ENCODE data around the gene PCMTD2. TPM values are rescaled to one million over a fixed set of nuclear protein-coding genes. Genes with fewer than 3 reads are reported as not detected.

Gene PCMTD2
- total RNA-seq, 1 donor from 2014 or later: 105 TPM

- Histone ChIP-seq H3K4me1 (no peaks in the 10 kb centered on the region), H3K27ac (no peak overlapping the region), H3K9me3 (ENCODE audit: low read depth) (no peaks in the 10 kb centered on the region), H2AFZ (replicated peaks) (no peak overlapping the region), H3K9ac (no peak overlapping the region), H3F3A (ENCODE audit: low read depth) (no peaks in the 10 kb centered on the region), H3K27me3 (no peaks in the 10 kb centered on the region), H3K79me2 (ENCODE audit: low read depth) (no peaks in the 10 kb centered on the region), H3K4me2 (no peak overlapping the region), H3K36me3 (no peaks in the 10 kb centered on the region), H3K4me3 (no peak overlapping the region), H4K20me1 (ENCODE audit: low read depth) (no peaks in the 10 kb centered on the region)
- H3K9me3 Mint-ChIP-seq: peaks cover 13% of the 10 kb centered on the region
- no peaks in the 10 kb centered on the region for H3K27me3 Mint-ChIP-seq (ENCODE audit: insufficient read depth, low read depth)
- H3K27ac Mint-ChIP-seq: no peak overlapping the region
- peaks cover 8% of the 10 kb centered on the region for H3K4me1 Mint-ChIP-seq
- H3K4me3 Mint-ChIP-seq: no peak overlapping the region
- no peaks in the 10 kb centered on the region for H3K36me3 Mint-ChIP-seq
- no peak for DNase-seq (ENCODE audit: low spot score)
- TF ChIP-seq EZH2 (IDR thresholded peaks at IDR 0.05) (no peak), EZH2phosphoT487 (IDR thresholded peaks at IDR 0.05) (no peak), CTCF (IDR thresholded peaks at IDR 0.05) (no peak)
Measured at GRCh38 chr20:64238115-64238825, 17.3 kb upstream of the PCMTD2 start.

- Histone ChIP-seq H2AFZ (replicated peaks) (no peak overlapping the region), H3K79me2 (ENCODE audit: low read depth) (no peaks in the 10 kb centered on the region), H3K4me3 (no peak overlapping the region), H4K20me1 (ENCODE audit: low read depth) (no peaks in the 10 kb centered on the region), H3K36me3 (no peaks in the 10 kb centered on the region), H3K4me1 (no peaks in the 10 kb centered on the region), H3K27ac (no peak overlapping the region), H3K9me3 (ENCODE audit: low read depth) (no peaks in the 10 kb centered on the region), H3K9ac (no peak overlapping the region), H3K4me2 (no peak overlapping the region), H3K27me3 (no peaks in the 10 kb centered on the region), H3F3A (ENCODE audit: low read depth) (no peaks in the 10 kb centered on the region)
- no peaks in the 10 kb centered on the region for H3K27me3 Mint-ChIP-seq (ENCODE audit: insufficient read depth, low read depth)
- no peak overlapping the region for H3K4me3 Mint-ChIP-seq
- no peaks in the 10 kb centered on the region for H3K36me3 Mint-ChIP-seq
- H3K27ac Mint-ChIP-seq: no peak overlapping the region
- peaks cover 8% of the 10 kb centered on the region for H3K4me1 Mint-ChIP-seq
- no peak for DNase-seq (ENCODE audit: low spot score)
- TF ChIP-seq CTCF (IDR thresholded peaks at IDR 0.05): no peak
- peaks cover 9% of the 10 kb centered on the region for H3K9me3 Mint-ChIP-seq
Measured at GRCh38 chr20:64238851-64239387, 16.6 kb upstream of the PCMTD2 start.

GRCh38 chr20:64239449-64240242 is 15.9 kb upstream of the PCMTD2 start:
- TF ChIP-seq EZH2phosphoT487 (IDR thresholded peaks at IDR 0.05): no peak
- TF ChIP-seq CTCF (IDR thresholded peaks at IDR 0.05): no peak
- TF ChIP-seq EZH2 (IDR thresholded peaks at IDR 0.05): no peak
- H3K4me3 ChIP-seq: no peak overlapping the region
- no peaks in the 10 kb centered on the region for H3K27me3 ChIP-seq
- Mint-ChIP-seq H3K36me3 (no peaks in the 10 kb centered on the region), H3K27me3 (ENCODE audit: insufficient read depth, low read depth) (no peaks in the 10 kb centered on the region), H3K9me3 (peaks cover 9% of the 10 kb centered on the region), H3K27ac (no peak overlapping the region), H3K4me3 (no peak overlapping the region), H3K4me1 (peaks cover 8% of the 10 kb centered on the region)
- H3K9ac ChIP-seq: no peak overlapping the region
- no peak overlapping the region for H3K4me2 ChIP-seq
- H3K27ac ChIP-seq: no peak overlapping the region
- DNase-seq (ENCODE audit: low spot score): no peak
- no peaks in the 10 kb centered on the region for H3F3A ChIP-seq (ENCODE audit: low read depth)
- no peak overlapping the region for H2AFZ ChIP-seq (replicated peaks)
- no peaks in the 10 kb centered on the region for H3K36me3 ChIP-seq
- H3K4me1 ChIP-seq: no peaks in the 10 kb centered on the region
- no peaks in the 10 kb centered on the region for H3K9me3 ChIP-seq (ENCODE audit: low read depth)
- H3K79me2 ChIP-seq (ENCODE audit: low read depth): no peaks in the 10 kb centered on the region
- no peaks in the 10 kb centered on the region for H4K20me1 ChIP-seq (ENCODE audit: low read depth)
